Panc1 (cell line): ENCODE data around the gene CRIP2. TPM values are rescaled to one million over a fixed set of nuclear protein-coding genes. Genes with fewer than 3 reads are reported as not detected.

ENCODE experiments used
- ATAC-seq: fragments of 200-7000 bp; cut with Tn5 transposase; 2 replicates; pipeline ENCODE4 v1.9.1; 2020; ENCODE audit warnings: mild to moderate bottlenecking, moderate library complexity
- BruUV-seq: library from RNA; stranded (reverse); fragments of 400-500 nt; replicated peaks from 2 replicates; lab custom pipeline; 2021; lab: Mats Ljungman, UMichigan
- CTCF ChIA-PET: fragments of 300-600 bp; sonication (Branson Sonifier 250); formaldehyde crosslinking; loops from one replicate; lab custom pipeline; 2022; ENCODE audit warnings: antibody characterized with exemption; lab: Charles Lee
- POLR2A ChIA-PET: fragments of 300-600 bp; sonication (Branson Sonifier 250); formaldehyde crosslinking; loops from one replicate; lab custom pipeline; 2022; ENCODE audit warnings: antibody characterized with exemption; lab: Charles Lee
- DNase-seq: peaks from one replicate; pipeline ENCODE4 v3.0.0-alpha.2; 2010; ENCODE audit warnings: low read depth, low spot score
- H3K27ac ChIP-seq: 2 replicates; pipeline ENCODE4 v1.5.1; 2011; ENCODE audit warnings: mild to moderate bottlenecking, low read length, inconsistent platforms
- H3K27me3 ChIP-seq: fragments of 200-500 bp; sonication (Bioruptor generic); 2 replicates; pipeline ENCODE4 v1.6.0; 2014; ENCODE audit warnings: low read length, inconsistent platforms; ENCODE audit not compliant: control insufficient read depth, insufficient read depth
- H3K36me3 ChIP-seq: fragments of 200-500 bp; sonication (Bioruptor generic); 2 replicates; pipeline ENCODE4 v1.5.1; 2014; ENCODE audit warnings: inconsistent platforms, mild to moderate bottlenecking, low read length, moderate library complexity; ENCODE audit not compliant: control insufficient read depth, insufficient read depth
- H3K4me1 ChIP-seq: 2 replicates; pipeline ENCODE4 v1.5.1; 2011; ENCODE audit warnings: inconsistent platforms, mild to moderate bottlenecking, low read length, moderate library complexity; ENCODE audit not compliant: control insufficient read depth, insufficient read depth
- H3K4me3 ChIP-seq, 2 experiments: 2 replicates each; pipeline ENCODE4 v1.5.1; 2011 to 2012; ENCODE audit warnings: low read depth in 2 of 2, low read length in 2 of 2, mild to moderate bottlenecking in 2 of 2, inconsistent platforms in 1 of 2, moderate library complexity in 1 of 2
- H3K9me3 ChIP-seq: fragments of 200-500 bp; sonication (Bioruptor generic); 2 replicates; pipeline ENCODE4 v1.5.1; 2014; ENCODE audit warnings: low read depth, mild to moderate bottlenecking, inconsistent platforms, low read length, moderate library complexity; ENCODE audit not compliant: control insufficient read depth, insufficient read depth
- POLR2AphosphoS5 ChIP-seq: IDR thresholded peaks from 2 replicates; pipeline ENCODE4 v1.6.1; 2012; ENCODE audit warnings: mild to moderate bottlenecking, low read depth, low read length, moderate library complexity
- SIN3A ChIP-seq: IDR thresholded peaks from 2 replicates; pipeline ENCODE4 v1.6.1; 2012; ENCODE audit warnings: low read depth, mild to moderate bottlenecking, low read length, moderate library complexity, borderline replicate concordance; ENCODE audit not compliant: insufficient read depth
- TCF7L2 ChIP-seq: IDR thresholded peaks from 2 replicates; pipeline ENCODE4 v1.6.1; 2011; ENCODE audit warnings: mild to moderate bottlenecking, low read depth, low read length, inconsistent platforms
- in situ Hi-C: cut with HindIII; loops from 2 replicates; pipeline ENCODE4 v1.10.0; 2016; ENCODE audit warnings: low sequenced_read_pairs, low pct_unique_long_range_greater_than_20kb
- intact Hi-C: fragments of 100-400 bp; cut with micrococcal nuclease; formaldehyde crosslinking; loops from one replicate; pipeline ENCODE4 v1.10.0; 2022; ENCODE audit not compliant: unreplicated experiment
- total RNA-seq: library from RNA; stranded (reverse); gene quantifications from one replicate; pipeline ENCODE4 v1.2.1, GENCODE V29; 2021; ENCODE audit not compliant: unreplicated experiment
- TF ChIP-seq, protein P1 (sequence below): fragments of 450-650 bp; IDR thresholded peaks from 2 replicates; pipeline ENCODE4 v1.5.1; 2017; ENCODE audit warnings: mild to moderate bottlenecking
- TF ChIP-seq, protein P2 (sequence below), 2 experiments: IDR thresholded peaks; 2 replicates each; pipeline ENCODE4 v1.6.1; 2011 to 2012; ENCODE audit warnings: low read depth in 2 of 2, control low read depth in 1 of 2, low read length in 1 of 2, mild to moderate bottlenecking in 1 of 2, moderate library complexity in 1 of 2; ENCODE audit not compliant: insufficient read depth in 1 of 2

The CRIP2 gene
- total RNA-seq, 1 experiment from 2014 or later: 280 TPM

DNA sequence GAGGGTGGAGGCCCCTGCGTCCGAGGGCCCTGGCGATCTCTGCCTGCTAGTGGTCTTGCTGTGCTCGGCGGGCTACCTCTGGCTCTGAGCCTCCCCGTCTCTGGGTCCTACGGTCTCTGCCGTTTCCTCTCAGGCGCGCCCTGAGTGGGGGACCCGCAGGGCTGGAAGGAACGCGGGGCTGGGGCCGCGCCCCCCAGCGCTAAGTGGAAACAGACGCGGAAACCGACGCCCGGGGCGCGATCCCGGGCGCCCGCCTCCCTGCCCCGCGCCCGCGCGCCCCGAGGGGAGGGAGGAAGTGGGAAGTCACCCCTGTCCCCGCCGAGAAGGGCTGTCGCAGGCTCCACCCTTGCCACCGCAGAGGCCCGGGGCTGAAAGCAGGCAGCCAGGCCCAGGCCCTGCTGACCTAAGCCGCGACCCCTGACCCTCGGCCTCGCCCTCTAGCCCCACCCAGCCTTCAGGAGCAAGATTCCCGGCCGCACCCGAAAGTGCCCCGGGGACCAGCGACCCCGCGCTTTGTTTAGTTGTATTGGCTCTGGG is 12.9 kb downstream of the CRIP2 start:
- CTCF ChIA-PET: no interaction called here
- BruUV-seq: no TSS peak
- intact Hi-C loops (loop anchor here (10.0 kb wide), 1 partner anchor 113 kb away; no protein-coding TSS in a partner anchor), in situ Hi-C loops (no loop called here)
- H3K4me1 ChIP-seq: peaks cover 38% of the 10 kb centered on the region
- H3K27ac ChIP-seq: peak overlapping the region; percentile 80
- POLR2A ChIA-PET: no interaction called here
- H3K36me3 ChIP-seq: no peaks in the 10 kb centered on the region; the same call in 1 of the 2 replicates
- peak overlapping the region; percentile 58 to 67 for H3K4me3 ChIP-seq
- ATAC-seq (no peak), DNase-seq (no peak)
- H3K9me3 ChIP-seq: no peaks in the 10 kb centered on the region
- TF ChIP-seq, protein P1, sequence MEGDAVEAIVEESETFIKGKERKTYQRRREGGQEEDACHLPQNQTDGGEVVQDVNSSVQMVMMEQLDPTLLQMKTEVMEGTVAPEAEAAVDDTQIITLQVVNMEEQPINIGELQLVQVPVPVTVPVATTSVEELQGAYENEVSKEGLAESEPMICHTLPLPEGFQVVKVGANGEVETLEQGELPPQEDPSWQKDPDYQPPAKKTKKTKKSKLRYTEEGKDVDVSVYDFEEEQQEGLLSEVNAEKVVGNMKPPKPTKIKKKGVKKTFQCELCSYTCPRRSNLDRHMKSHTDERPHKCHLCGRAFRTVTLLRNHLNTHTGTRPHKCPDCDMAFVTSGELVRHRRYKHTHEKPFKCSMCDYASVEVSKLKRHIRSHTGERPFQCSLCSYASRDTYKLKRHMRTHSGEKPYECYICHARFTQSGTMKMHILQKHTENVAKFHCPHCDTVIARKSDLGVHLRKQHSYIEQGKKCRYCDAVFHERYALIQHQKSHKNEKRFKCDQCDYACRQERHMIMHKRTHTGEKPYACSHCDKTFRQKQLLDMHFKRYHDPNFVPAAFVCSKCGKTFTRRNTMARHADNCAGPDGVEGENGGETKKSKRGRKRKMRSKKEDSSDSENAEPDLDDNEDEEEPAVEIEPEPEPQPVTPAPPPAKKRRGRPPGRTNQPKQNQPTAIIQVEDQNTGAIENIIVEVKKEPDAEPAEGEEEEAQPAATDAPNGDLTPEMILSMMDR: no peak
- TF ChIP-seq, protein P2, sequence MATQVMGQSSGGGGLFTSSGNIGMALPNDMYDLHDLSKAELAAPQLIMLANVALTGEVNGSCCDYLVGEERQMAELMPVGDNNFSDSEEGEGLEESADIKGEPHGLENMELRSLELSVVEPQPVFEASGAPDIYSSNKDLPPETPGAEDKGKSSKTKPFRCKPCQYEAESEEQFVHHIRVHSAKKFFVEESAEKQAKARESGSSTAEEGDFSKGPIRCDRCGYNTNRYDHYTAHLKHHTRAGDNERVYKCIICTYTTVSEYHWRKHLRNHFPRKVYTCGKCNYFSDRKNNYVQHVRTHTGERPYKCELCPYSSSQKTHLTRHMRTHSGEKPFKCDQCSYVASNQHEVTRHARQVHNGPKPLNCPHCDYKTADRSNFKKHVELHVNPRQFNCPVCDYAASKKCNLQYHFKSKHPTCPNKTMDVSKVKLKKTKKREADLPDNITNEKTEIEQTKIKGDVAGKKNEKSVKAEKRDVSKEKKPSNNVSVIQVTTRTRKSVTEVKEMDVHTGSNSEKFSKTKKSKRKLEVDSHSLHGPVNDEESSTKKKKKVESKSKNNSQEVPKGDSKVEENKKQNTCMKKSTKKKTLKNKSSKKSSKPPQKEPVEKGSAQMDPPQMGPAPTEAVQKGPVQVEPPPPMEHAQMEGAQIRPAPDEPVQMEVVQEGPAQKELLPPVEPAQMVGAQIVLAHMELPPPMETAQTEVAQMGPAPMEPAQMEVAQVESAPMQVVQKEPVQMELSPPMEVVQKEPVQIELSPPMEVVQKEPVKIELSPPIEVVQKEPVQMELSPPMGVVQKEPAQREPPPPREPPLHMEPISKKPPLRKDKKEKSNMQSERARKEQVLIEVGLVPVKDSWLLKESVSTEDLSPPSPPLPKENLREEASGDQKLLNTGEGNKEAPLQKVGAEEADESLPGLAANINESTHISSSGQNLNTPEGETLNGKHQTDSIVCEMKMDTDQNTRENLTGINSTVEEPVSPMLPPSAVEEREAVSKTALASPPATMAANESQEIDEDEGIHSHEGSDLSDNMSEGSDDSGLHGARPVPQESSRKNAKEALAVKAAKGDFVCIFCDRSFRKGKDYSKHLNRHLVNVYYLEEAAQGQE (IDR thresholded peaks at IDR 0.05; ENCODE audit: insufficient read depth in 1 of 2, low read depth in 2 of 2, low read length in 1 of 2): no peak
- TF ChIP-seq SIN3A (no peak), POLR2AphosphoS5 (no peak), TCF7L2 (no peak)
- no peaks in the 10 kb centered on the region for H3K27me3 ChIP-seq

DNA sequence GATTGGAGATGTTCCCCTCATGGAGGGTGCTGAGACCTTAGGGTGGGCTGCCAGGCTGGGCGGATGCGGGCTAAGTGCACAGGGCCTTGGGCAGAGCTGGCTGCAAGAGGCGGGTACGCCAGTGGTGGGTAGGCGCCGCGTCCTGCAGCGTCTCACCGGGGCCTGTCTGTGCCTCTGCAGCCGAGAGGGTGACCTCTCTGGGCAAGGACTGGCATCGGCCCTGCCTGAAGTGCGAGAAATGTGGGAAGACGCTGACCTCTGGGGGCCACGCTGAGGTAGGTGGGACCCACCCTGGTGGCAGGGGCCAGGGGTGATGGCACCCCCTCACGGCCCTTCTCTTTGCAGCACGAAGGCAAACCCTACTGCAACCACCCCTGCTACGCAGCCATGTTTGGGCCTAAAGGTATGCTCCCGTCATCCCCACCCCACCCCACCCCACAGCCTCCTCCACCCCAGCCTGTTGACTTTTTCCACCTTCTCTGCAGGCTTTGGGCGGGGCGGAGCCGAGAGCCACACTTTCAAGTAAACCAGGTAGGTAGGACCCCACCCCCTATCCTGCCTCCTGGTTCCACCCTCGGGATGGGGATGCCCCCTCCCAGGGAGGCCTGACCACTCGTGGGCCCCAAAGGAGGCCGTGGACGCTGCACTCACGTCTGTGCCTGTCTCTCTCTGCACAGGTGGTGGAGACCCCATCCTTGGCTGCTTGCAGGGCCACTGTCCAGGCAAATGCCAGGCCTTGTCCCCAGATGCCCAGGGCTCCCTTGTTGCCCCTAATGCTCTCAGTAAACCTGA is 13.6 kb downstream of the CRIP2 start:
- intact Hi-C loops (loop anchor here (10.0 kb wide), 1 partner anchor 113 kb away; no protein-coding TSS in a partner anchor), in situ Hi-C loops (no loop called here)
- H3K4me1 ChIP-seq: peaks cover 31% of the 10 kb centered on the region
- TSS peak; percentile 71 for BruUV-seq
- ChIA-PET CTCF (interaction anchor here (1.7 kb wide), 1 partner anchor 7 kb away, joined by 18 read pairs; no protein-coding TSS in a partner anchor), POLR2A (no interaction called here)
- no peak for ATAC-seq
- no peaks in the 10 kb centered on the region for H3K9me3 ChIP-seq
- peak overlapping the region; percentile 58 to 67 for H3K4me3 ChIP-seq
- no peaks in the 10 kb centered on the region for H3K27me3 ChIP-seq
- peak overlapping the region; percentile 81 for H3K27ac ChIP-seq
- DNase-seq: no peak
- H3K36me3 ChIP-seq: no peaks in the 10 kb centered on the region; the same call in 1 of the 2 replicates
- TF ChIP-seq, protein P1: peak; percentile 24
- TF ChIP-seq SIN3A: no peak
